HFFc6 (cell line): ENCODE measurements around the gene CRISPLD2. TPM values are rescaled to one million over a fixed set of nuclear protein-coding genes. Genes with fewer than 3 reads are reported as not detected.

Experiments used
- DNase-seq: peaks from one replicate; pipeline ENCODE4 v3.0.0-alpha.2; 2018
- H3K27ac Mint-ChIP-seq: 2 replicates; pipeline ENCODE4 v1.8.0; 2020; ENCODE audit warnings: mild to moderate bottlenecking, mixed read lengths
- H3K27me3 Mint-ChIP-seq: 2 replicates; pipeline ENCODE4 v1.8.0; 2021; ENCODE audit warnings: mild to moderate bottlenecking, moderate library complexity, mixed read lengths; ENCODE audit not compliant: insufficient read depth
- H3K36me3 Mint-ChIP-seq: 2 replicates; pipeline ENCODE4 v1.8.0; 2021; ENCODE audit warnings: low read depth, mixed read lengths
- H3K4me1 Mint-ChIP-seq: 2 replicates; pipeline ENCODE4 v1.8.0; 2020; ENCODE audit warnings: low read depth, mixed read lengths
- H3K4me3 Mint-ChIP-seq: 2 replicates; pipeline ENCODE4 v1.8.0; 2020; ENCODE audit warnings: mild to moderate bottlenecking, moderate library complexity, mixed read lengths
- H3K9me3 Mint-ChIP-seq: 2 replicates; pipeline ENCODE4 v1.8.0; 2020; ENCODE audit warnings: mild to moderate bottlenecking, mixed read lengths
- total RNA-seq, 6 experiments: library from RNA; stranded (reverse); fragmentation: NEBNext Ultra II Directional; extraction: Animal tissue kit (Norgen Biotek cat#: 25700); gene quantifications; 2 replicates in 1 of 6; 3 replicates in 5 of 6; pipeline ENCODE4 v1.2.3, GENCODE V29; 2021
- TF ChIP-seq, protein P1 (sequence below): fragments of 200-600 bp; sonication (generic); IDR thresholded peaks from 2 replicates; pipeline ENCODE4 v1.5.0; 2021; ENCODE audit warnings: antibody characterized with exemption, mild to moderate bottlenecking

CRISPLD2 gene
- total RNA-seq, 6 experiments from 2014 or later: 12.2 to 15.5 (median 13.6) TPM

DNA sequence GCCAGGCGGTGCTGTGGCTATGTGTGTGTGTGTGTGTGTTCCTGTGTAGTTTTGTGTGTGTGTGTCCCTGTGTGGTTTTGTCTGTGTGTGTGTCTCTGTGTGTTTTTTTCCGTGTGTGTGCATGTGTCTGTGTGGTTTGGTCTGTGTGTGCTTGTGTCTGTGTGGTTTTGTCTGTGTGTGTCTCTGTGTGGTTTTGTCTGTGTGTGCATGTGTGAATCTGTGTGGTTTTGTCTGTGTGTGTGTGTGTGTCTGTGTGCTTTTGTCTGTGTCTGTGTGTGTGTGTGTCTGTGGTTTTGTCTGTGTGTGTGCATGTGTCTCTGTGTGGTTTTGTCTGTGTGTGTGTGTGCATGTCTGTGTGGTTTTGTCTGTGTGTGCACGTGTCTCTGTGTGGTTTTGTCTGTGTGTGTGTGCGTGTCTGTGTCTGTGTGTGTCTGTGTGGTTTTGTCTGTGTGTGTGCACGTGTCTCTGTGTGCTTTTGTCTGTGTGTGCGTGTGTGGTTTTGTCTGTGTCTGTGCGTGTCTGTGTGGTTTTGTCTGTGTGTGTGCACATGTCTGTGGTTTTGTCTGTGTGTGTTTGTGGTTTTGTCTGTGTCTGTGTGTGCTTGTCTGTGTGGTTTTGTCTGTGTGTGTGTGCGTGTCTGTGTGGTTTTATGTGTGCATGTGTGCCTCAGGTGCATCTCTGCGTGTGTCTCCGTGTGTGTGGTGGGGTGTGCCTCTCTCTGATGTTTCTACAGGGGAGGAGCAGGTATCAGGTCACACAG is 129.2 kb downstream of the CRISPLD2 start:
- Mint-ChIP-seq H3K9me3 (no peaks in the 10 kb centered on the region), H3K27me3 (peaks cover 2% of the 10 kb centered on the region), H3K27ac (no peak overlapping the region), H3K4me1 (peaks cover 8% of the 10 kb centered on the region), H3K36me3 (no peaks in the 10 kb centered on the region), H3K4me3 (no peak overlapping the region)
- DNase-seq: no peak
- TF ChIP-seq, protein P1, sequence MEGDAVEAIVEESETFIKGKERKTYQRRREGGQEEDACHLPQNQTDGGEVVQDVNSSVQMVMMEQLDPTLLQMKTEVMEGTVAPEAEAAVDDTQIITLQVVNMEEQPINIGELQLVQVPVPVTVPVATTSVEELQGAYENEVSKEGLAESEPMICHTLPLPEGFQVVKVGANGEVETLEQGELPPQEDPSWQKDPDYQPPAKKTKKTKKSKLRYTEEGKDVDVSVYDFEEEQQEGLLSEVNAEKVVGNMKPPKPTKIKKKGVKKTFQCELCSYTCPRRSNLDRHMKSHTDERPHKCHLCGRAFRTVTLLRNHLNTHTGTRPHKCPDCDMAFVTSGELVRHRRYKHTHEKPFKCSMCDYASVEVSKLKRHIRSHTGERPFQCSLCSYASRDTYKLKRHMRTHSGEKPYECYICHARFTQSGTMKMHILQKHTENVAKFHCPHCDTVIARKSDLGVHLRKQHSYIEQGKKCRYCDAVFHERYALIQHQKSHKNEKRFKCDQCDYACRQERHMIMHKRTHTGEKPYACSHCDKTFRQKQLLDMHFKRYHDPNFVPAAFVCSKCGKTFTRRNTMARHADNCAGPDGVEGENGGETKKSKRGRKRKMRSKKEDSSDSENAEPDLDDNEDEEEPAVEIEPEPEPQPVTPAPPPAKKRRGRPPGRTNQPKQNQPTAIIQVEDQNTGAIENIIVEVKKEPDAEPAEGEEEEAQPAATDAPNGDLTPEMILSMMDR: no peak

- TF ChIP-seq, protein P1: no peak
Observed at GRCh38 chr16:84949772-84950436, 130.1 kb downstream of the CRISPLD2 start.

GRCh38 chr16:84950906-84951305 is 131.1 kb downstream of the CRISPLD2 start:
- H3K27ac Mint-ChIP-seq: no peak overlapping the region
- DNase-seq: no peak
- no peaks in the 10 kb centered on the region for H3K36me3 Mint-ChIP-seq

More at GRCh38 chr16:84949772-84950436, 130.1 kb downstream of the CRISPLD2 start:
- Mint-ChIP-seq H3K27ac (no peak overlapping the region; the same call in 1 of the 2 replicates), H3K27me3 (peaks cover 2% of the 10 kb centered on the region), H3K9me3 (no peaks in the 10 kb centered on the region), H3K4me1 (no peaks in the 10 kb centered on the region; the same call in 1 of the 2 replicates), H3K4me3 (no peak overlapping the region), H3K36me3 (no peaks in the 10 kb centered on the region)
- no peak for DNase-seq

GRCh38 chr16:84952335-84953189 is 132.8 kb downstream of the CRISPLD2 start:
- H3K4me1 Mint-ChIP-seq: no peaks in the 10 kb centered on the region
- H3K27me3 Mint-ChIP-seq: no peaks in the 10 kb centered on the region; the same call in none of the 2 replicates
- no peak overlapping the region for H3K4me3 Mint-ChIP-seq
- H3K36me3 Mint-ChIP-seq: no peaks in the 10 kb centered on the region
- TF ChIP-seq, protein P1: peak; percentile 96
- no peaks in the 10 kb centered on the region for H3K9me3 Mint-ChIP-seq
- DNase-seq: peak; percentile 67
- H3K27ac Mint-ChIP-seq: no peak overlapping the region

More at GRCh38 chr16:84950906-84951305, 131.1 kb downstream of the CRISPLD2 start:
- Mint-ChIP-seq H3K4me1 (no peaks in the 10 kb centered on the region), H3K27me3 (peaks cover 2% of the 10 kb centered on the region), H3K9me3 (no peaks in the 10 kb centered on the region), H3K4me3 (no peak overlapping the region)
- TF ChIP-seq, protein P1: peak; percentile 66

GRCh38 chr16:84953190-84953746 is 133.5 kb downstream of the CRISPLD2 start:
- Mint-ChIP-seq H3K9me3 (no peaks in the 10 kb centered on the region), H3K27ac (no peak overlapping the region; the same call in 1 of the 2 replicates), H3K36me3 (no peaks in the 10 kb centered on the region), H3K4me1 (no peaks in the 10 kb centered on the region), H3K27me3 (no peaks in the 10 kb centered on the region; the same call in none of the 2 replicates), H3K4me3 (no peak overlapping the region)
- DNase-seq: no peak
- TF ChIP-seq, protein P1: no peak
